SK-N-SH treated with all-trans-retinoic acid at 6 μM for 48 hours (cell line): ENCODE results near the gene CTNND2.

Experiments
- ATAC-seq: fragments of 200-7000 bp; cut with Tn5 transposase; 3 replicates; pipeline ENCODE4 v1.9.1; 2020; ENCODE audit warnings: mild to moderate bottlenecking, moderate library complexity
- ARNTL ChIP-seq: fragments of 450-650 bp; formaldehyde crosslinking; IDR thresholded peaks from 2 replicates; pipeline ENCODE4 v1.5.0; 2020; ENCODE audit warnings: low read depth, mild to moderate bottlenecking, moderate library complexity, borderline replicate concordance
- BACH2 ChIP-seq: fragments of 250-450 bp; sonication (Bioruptor Pico); IDR thresholded peaks from 2 replicates; pipeline ENCODE4 v1.9.0; 2021; ENCODE audit warnings: mild to moderate bottlenecking, borderline replicate concordance
- CREB5 ChIP-seq: fragments of 250-450 bp; sonication (Bioruptor Pico); IDR thresholded peaks from 2 replicates; pipeline ENCODE4 v1.5.1; 2020; ENCODE audit warnings: low read depth, mild to moderate bottlenecking, moderate library complexity
- CSDC2 ChIP-seq: fragments of 250-450 bp; sonication (Bioruptor Pico); IDR thresholded peaks from 2 replicates; pipeline ENCODE4 v1.5.0; 2020; ENCODE audit warnings: mild to moderate bottlenecking, moderate library complexity
- ESRRG ChIP-seq: fragments of 250-450 bp; sonication (Bioruptor Pico); IDR thresholded peaks from 2 replicates; pipeline ENCODE4 v1.6.1; 2021; ENCODE audit warnings: mild to moderate bottlenecking
- GLIS3 ChIP-seq: fragments of 250-450 bp; sonication (Bioruptor Pico); IDR thresholded peaks from 2 replicates; pipeline ENCODE4 v1.5.0; 2020; ENCODE audit warnings: mild to moderate bottlenecking, moderate library complexity
- OSR1 ChIP-seq: fragments of 250-450 bp; sonication (Bioruptor Pico); IDR thresholded peaks from 2 replicates; pipeline ENCODE4 v1.8.0; 2022; ENCODE audit warnings: moderate library complexity, mild to moderate bottlenecking, inconsistent platforms
- PPARA ChIP-seq: fragments of 250-450 bp; sonication (Bioruptor Pico); IDR thresholded peaks from 2 replicates; pipeline ENCODE4 v1.5.0; 2020; ENCODE audit warnings: mild to moderate bottlenecking, borderline replicate concordance
- RARB ChIP-seq: fragments of 250-450 bp; sonication (Bioruptor Pico); IDR thresholded peaks from 2 replicates; pipeline ENCODE4 v1.8.0; 2021; ENCODE audit warnings: mild to moderate bottlenecking, moderate library complexity
- SNAI2 ChIP-seq: fragments of 250-450 bp; sonication (Bioruptor Pico); IDR thresholded peaks from 2 replicates; pipeline ENCODE4 v1.5.0; 2020; ENCODE audit warnings: mild to moderate bottlenecking, moderate library complexity
- ZC3H10 ChIP-seq: fragments of 250-450 bp; sonication (Bioruptor Pico); IDR thresholded peaks from 2 replicates; pipeline ENCODE4 v1.5.1; 2021; ENCODE audit warnings: mild to moderate bottlenecking, moderate library complexity
- ZFP3 ChIP-seq: fragments of 250-450 bp; sonication (Bioruptor Pico); IDR thresholded peaks from 2 replicates; pipeline ENCODE4 v1.5.0; 2020; ENCODE audit warnings: mild to moderate bottlenecking, moderate library complexity
- ZFP30 ChIP-seq: fragments of 450-650 bp; formaldehyde crosslinking; IDR thresholded peaks from 2 replicates; pipeline ENCODE4 v1.5.0; 2022; ENCODE audit warnings: mild to moderate bottlenecking, moderate library complexity
- ZNF565 ChIP-seq: fragments of 450-650 bp; formaldehyde crosslinking; conservative IDR thresholded peaks from 2 replicates; pipeline ENCODE4 v1.5.0; 2020; ENCODE audit warnings: low read depth, mild to moderate bottlenecking, moderate library complexity
- ZNF8 ChIP-seq: fragments of 450-650 bp; formaldehyde crosslinking; IDR thresholded peaks from 2 replicates; pipeline ENCODE4 v1.5.0; 2020; ENCODE audit warnings: mild to moderate bottlenecking, moderate library complexity
- TF ChIP-seq, protein P1 (sequence below): fragments of 250-450 bp; sonication (Bioruptor Pico); IDR thresholded peaks from 2 replicates; pipeline ENCODE4 v1.5.1; 2021; ENCODE audit warnings: mild to moderate bottlenecking, moderate library complexity
- TF ChIP-seq, protein P2 (sequence below): fragments of 250-450 bp; sonication (Bioruptor Pico); IDR thresholded peaks from 2 replicates; pipeline ENCODE4 v1.8.0; 2021; ENCODE audit warnings: low read depth, mild to moderate bottlenecking, moderate library complexity, borderline replicate concordance
- TF ChIP-seq, protein P3 (sequence below): fragments of 250-450 bp; sonication (Bioruptor Pico); IDR thresholded peaks from 2 replicates; pipeline ENCODE4 v1.5.0; 2020; ENCODE audit warnings: mild to moderate bottlenecking, moderate library complexity

Gene CTNND2

DNA sequence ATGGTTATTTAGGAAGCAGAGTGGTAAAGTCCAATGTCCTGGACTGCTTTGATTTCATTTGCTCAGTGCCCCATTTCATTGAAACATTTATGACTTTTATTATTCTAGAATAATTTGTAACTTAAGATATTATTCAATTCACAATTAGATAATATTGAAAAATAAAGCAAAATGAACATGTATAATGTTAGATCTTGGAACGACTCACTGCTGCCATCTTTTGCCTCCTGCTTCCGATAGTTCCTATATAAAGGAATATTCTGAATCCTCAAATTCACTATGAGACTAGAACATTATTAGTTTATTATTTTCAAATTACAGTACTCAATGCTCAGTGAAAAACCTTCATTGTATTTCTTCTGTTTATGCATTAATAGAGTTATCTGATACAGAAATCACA, 2.3 kb upstream of the CTNND2 start (continued):
- no peak for TF ChIP-seq CREB5 (CRISPR knock-in tag)
- TF ChIP-seq, protein P1, sequence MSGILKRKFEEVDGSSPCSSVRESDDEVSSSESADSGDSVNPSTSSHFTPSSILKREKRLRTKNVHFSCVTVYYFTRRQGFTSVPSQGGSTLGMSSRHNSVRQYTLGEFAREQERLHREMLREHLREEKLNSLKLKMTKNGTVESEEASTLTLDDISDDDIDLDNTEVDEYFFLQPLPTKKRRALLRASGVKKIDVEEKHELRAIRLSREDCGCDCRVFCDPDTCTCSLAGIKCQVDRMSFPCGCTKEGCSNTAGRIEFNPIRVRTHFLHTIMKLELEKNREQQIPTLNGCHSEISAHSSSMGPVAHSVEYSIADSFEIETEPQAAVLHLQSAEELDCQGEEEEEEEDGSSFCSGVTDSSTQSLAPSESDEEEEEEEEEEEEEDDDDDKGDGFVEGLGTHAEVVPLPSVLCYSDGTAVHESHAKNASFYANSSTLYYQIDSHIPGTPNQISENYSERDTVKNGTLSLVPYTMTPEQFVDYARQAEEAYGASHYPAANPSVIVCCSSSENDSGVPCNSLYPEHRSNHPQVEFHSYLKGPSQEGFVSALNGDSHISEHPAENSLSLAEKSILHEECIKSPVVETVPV (CRISPR knock-in tag) = no peak
- no peak for TF ChIP-seq ZC3H10

- TF ChIP-seq, protein P1 (CRISPR knock-in tag) = no peak
- TF ChIP-seq, protein P2, sequence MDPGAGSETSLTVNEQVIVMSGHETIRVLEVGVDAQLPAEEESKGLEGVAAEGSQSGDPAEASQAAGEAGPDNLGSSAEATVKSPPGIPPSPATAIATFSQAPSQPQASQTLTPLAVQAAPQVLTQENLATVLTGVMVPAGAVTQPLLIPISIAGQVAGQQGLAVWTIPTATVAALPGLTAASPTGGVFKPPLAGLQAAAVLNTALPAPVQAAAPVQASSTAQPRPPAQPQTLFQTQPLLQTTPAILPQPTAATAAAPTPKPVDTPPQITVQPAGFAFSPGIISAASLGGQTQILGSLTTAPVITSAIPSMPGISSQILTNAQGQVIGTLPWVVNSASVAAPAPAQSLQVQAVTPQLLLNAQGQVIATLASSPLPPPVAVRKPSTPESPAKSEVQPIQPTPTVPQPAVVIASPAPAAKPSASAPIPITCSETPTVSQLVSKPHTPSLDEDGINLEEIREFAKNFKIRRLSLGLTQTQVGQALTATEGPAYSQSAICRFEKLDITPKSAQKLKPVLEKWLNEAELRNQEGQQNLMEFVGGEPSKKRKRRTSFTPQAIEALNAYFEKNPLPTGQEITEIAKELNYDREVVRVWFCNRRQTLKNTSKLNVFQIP = no peak
- TF ChIP-seq OSR1 (CRISPR knock-in tag) = no peak
- no peak for TF ChIP-seq ZNF565 (CRISPR knock-in tag)
- TF ChIP-seq RARB (CRISPR knock-in tag) = no peak
- no peak for TF ChIP-seq PPARA
- no peak for TF ChIP-seq GLIS3 (CRISPR knock-in tag)
- no peak for TF ChIP-seq ZFP30 (CRISPR knock-in tag)
- ATAC-seq = no peak
Measured at GRCh38 chr5:11905206-11905605, 960 bp upstream of the CTNND2 start.

DNA sequence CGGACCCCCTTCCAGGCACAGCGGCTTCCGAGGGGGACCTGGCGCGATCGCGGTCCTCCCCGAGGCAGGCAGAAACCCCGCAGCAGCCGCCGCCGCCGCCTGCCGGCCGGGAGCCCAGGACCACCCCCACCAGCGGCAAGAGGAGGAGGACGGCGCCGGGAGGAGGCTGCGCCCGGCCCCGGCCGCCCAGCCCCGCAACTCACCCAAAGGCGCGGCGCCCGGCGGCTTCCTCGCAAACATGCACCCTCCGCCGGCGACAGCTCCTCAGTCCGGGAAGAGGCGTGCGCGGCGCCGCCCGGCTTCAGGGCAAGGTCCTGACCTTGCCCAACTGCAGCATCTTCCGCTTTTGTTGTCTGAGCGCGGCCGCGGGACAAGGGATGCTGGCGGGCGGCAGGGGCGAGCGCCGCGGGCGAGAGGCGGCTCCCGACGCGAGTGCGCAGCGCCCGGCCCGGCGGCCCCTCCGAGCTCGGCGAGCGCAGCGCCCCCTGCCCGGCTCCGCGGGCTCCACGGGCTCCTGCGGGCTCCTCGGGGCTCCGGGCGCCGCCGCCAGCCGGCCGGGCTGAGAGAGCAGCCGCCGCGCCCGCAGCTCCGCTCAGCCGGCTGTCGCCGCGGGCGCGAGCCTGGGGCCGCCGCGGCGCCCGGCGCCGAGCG, 507 bp downstream of the CTNND2 start:
- peak; percentile 47 for ATAC-seq

GRCh38 chr5:11903121-11903613, 1.1 kb downstream of the CTNND2 start:
- no peak for ATAC-seq
- TF ChIP-seq SNAI2 (CRISPR knock-in tag) = no peak
- TF ChIP-seq ZC3H10 = no peak
- TF ChIP-seq, protein P3, sequence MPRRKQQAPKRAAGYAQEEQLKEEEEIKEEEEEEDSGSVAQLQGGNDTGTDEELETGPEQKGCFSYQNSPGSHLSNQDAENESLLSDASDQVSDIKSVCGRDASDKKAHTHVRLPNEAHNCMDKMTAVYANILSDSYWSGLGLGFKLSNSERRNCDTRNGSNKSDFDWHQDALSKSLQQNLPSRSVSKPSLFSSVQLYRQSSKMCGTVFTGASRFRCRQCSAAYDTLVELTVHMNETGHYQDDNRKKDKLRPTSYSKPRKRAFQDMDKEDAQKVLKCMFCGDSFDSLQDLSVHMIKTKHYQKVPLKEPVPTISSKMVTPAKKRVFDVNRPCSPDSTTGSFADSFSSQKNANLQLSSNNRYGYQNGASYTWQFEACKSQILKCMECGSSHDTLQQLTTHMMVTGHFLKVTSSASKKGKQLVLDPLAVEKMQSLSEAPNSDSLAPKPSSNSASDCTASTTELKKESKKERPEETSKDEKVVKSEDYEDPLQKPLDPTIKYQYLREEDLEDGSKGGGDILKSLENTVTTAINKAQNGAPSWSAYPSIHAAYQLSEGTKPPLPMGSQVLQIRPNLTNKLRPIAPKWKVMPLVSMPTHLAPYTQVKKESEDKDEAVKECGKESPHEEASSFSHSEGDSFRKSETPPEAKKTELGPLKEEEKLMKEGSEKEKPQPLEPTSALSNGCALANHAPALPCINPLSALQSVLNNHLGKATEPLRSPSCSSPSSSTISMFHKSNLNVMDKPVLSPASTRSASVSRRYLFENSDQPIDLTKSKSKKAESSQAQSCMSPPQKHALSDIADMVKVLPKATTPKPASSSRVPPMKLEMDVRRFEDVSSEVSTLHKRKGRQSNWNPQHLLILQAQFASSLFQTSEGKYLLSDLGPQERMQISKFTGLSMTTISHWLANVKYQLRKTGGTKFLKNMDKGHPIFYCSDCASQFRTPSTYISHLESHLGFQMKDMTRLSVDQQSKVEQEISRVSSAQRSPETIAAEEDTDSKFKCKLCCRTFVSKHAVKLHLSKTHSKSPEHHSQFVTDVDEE (CRISPR knock-in tag) = no peak
- no peak for TF ChIP-seq GLIS3 (CRISPR knock-in tag)
- TF ChIP-seq ARNTL (CRISPR knock-in tag) = no peak
- TF ChIP-seq, protein P1 (CRISPR knock-in tag) = no peak
- TF ChIP-seq ZNF565 (CRISPR knock-in tag) = no peak
- no peak for TF ChIP-seq ZNF8 (CRISPR knock-in tag)

More for the DNA sequence above, 507 bp downstream of the CTNND2 start:
- no peak for TF ChIP-seq ZNF565 (CRISPR knock-in tag)
- TF ChIP-seq ZFP3 (CRISPR knock-in tag) = no peak
- TF ChIP-seq ZNF8 (CRISPR knock-in tag) = no peak
- TF ChIP-seq CSDC2 (CRISPR knock-in tag) = no peak
- no peak for TF ChIP-seq BACH2 (CRISPR knock-in tag)
- TF ChIP-seq GLIS3 (CRISPR knock-in tag) = no peak
- no peak for TF ChIP-seq ESRRG
- TF ChIP-seq, protein P3 (CRISPR knock-in tag) = no peak
- TF ChIP-seq, protein P1 (CRISPR knock-in tag) = no peak
